ENCODE results near the gene ZMYND8.
A peak's percentile ranks its signal among the peaks of the same experiment; 100 is the strongest.
"Not testable (repeated sequence)": the region's sequence is repeated elsewhere in the genome, so short reads cannot be mapped to it uniquely, and the experiment has no call there.

ZMYND8 gene

DNA sequence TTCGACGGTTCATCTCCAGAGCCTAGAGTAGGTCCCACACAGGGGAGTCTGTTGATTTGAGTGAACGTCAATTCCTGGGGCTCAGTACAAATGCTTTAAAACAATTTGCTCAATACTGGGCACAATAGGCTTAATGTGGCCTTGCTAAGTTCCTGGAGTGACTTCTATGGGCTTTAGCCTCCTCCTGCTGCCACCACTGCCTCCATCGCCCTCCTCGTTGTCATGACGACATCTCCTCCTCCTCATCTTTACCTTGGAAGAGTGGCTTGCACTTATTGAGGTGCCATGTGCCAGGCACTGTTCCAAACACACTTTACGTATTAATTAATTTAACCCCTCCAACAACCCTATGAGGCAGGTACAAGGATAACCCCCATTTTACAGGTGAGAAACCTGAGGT lies 11.8 kb upstream of the ZMYND8 start:
- no peak overlapping the region for H3K4me3 ChIP-seq (replicated peaks; ENCODE audit: low read depth, low read length)
- TF ChIP-seq, protein P1, sequence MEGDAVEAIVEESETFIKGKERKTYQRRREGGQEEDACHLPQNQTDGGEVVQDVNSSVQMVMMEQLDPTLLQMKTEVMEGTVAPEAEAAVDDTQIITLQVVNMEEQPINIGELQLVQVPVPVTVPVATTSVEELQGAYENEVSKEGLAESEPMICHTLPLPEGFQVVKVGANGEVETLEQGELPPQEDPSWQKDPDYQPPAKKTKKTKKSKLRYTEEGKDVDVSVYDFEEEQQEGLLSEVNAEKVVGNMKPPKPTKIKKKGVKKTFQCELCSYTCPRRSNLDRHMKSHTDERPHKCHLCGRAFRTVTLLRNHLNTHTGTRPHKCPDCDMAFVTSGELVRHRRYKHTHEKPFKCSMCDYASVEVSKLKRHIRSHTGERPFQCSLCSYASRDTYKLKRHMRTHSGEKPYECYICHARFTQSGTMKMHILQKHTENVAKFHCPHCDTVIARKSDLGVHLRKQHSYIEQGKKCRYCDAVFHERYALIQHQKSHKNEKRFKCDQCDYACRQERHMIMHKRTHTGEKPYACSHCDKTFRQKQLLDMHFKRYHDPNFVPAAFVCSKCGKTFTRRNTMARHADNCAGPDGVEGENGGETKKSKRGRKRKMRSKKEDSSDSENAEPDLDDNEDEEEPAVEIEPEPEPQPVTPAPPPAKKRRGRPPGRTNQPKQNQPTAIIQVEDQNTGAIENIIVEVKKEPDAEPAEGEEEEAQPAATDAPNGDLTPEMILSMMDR (IDR thresholded peaks at IDR 0.05; ENCODE audit: low read length, missing control alignments): no peak
- no peak for DNase-seq (ENCODE audit: low read depth)

DNA sequence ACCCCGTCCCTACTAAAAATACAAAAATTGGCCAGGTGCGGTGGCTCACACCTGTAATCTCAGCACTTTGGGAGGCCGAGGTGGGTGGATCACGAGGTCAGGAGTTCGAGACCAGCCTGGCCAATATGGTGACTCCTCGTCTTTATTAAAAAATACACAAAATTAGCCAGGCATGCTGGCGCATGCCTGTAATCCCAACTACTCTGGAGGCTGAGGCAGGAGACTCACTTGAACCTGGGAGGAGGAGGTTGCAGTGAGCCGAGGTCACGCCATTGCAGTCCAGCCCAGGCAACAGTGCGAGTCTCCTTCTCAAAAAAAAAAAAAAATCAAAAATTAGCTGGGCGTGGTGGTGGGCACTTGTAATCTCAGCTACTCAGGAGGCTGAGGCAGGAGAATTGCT lies 9.8 kb upstream of the ZMYND8 start:
- not testable (repeated sequence) for H3K4me3 ChIP-seq (replicated peaks; ENCODE audit: low read depth, low read length); DNase-seq (ENCODE audit: low read depth)

DNA sequence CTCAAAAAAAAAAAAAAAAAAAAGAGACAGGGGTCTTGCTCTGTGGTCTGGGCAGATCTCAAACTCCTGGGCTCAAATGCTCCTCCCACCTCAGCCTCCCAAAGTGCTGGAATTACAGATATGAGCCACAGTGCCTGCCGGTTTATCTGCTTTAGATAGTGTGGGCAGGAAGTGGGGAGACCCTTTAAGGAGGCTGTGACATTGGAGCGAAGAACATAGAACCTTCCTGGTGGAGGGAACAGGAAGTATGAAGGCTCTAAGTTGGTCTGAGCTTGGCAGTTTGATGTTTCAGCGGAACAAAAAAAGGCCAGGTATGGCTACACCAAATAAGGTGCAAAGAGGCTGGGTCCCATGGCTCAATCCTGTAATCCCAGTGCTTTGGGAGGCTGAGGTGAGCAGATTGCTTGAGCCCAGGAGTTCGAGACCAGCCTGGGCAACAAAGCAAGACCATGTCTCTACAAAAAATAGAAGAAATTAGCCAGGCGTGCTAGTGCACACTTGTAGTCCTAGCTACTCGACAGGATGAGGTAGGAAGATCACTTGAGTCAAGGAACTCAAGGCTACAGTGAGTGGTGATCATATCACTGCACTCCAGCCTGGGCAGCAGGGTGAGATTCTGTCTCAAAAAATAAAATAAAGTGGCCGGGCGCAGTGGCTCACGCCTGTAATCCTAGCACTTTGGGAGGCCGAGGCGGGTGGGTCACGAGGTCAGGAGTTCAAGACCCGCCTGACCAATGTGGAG lies 8.7 kb upstream of the ZMYND8 start:
- no peak overlapping the region for H3K4me3 ChIP-seq (replicated peaks; ENCODE audit: low read depth, low read length)
- TF ChIP-seq, protein P1 (IDR thresholded peaks at IDR 0.05; ENCODE audit: low read length, missing control alignments): no peak
- DNase-seq (ENCODE audit: low read depth): no peak

DNA sequence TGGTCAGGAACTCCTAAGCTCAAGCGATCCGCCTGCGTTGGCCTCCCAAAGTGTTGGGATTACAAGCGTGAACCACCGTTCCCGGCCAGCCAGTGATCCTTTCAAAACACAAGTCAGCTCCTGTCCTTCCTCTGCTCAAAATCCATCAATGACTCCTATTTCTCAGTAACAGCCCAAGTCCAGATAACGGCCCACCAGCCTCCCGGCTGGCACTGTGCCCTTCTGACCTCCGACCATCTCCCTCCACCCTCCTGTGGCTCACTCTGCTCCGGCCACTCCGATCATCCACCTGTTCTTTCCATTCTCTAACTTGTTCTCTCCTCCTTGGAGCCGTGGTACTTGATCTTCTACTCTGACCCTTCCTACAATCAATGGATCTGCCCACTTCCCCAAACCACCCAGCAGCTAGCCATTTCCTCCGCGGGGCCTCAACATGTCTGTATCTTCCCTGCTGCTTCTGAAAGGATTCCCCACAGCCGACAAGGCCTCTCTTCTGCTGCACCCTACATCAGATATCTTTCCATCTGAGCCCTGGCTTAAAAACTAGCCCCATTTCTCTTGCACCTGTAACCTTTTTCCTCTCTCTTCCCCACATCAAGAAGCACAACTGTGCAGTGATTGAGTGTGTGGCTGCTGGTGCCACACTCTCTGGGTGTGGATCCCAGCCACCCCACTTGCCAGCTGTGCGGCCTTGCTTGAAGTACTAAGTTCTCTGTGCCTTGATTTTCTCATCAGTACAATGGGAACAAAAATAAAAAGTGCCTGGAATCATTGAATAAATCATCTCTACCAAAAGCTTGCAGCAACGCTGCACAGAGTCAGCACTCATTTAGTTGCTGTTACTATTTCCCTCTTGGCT lies 6.1 kb upstream of the ZMYND8 start:
- DNase-seq (ENCODE audit: low read depth): no peak
- H3K4me3 ChIP-seq (replicated peaks; ENCODE audit: low read depth, low read length): no peak overlapping the region
- TF ChIP-seq, protein P1 (IDR thresholded peaks at IDR 0.05; ENCODE audit: low read length, missing control alignments): no peak

DNA sequence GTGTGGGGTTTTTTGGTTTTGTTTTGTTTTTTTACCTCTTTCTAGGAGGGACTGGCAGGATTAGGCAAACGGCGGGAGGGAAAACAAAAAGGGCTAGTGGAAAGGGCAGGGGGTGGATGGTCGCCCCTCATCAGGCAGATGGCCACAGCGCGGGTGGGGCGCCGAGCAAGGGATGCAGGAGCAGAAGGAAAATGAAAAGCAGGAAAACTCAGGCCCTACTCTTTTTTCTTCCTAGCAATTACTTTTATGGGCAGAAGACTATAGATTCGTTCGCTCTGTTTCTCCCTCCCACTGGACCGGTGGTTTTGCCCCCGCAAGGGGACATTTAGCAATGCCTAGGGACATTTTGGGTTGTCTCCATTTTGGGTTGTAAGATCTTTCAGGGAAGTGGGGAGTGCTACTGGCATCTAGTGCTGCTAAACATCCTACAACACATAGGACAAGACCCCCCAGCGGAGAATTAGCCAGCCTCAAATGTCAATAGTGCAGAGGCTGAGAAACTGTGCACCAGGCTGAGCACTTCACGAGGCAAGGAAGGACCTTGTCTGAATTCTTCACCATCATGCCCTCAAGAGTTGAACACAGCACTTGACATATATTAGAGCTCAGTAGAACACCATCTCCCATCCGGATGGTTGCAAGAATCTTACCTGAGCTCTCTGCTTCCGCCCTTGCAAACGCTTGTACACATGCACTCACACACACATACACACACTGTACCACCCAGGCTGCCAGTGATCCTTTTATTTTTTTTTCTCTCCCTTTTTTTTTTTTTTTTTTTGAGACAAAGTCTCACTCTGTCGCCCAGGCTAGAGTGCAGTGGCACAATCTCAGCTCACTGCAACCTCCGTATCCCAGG lies 4.8 kb upstream of the ZMYND8 start:
- no peak for DNase-seq (ENCODE audit: low read depth)
- peak overlapping the region; percentile 22 for H3K4me3 ChIP-seq (replicated peaks; ENCODE audit: low read depth, low read length)
- TF ChIP-seq, protein P1 (IDR thresholded peaks at IDR 0.05; ENCODE audit: low read length, missing control alignments): no peak

DNA sequence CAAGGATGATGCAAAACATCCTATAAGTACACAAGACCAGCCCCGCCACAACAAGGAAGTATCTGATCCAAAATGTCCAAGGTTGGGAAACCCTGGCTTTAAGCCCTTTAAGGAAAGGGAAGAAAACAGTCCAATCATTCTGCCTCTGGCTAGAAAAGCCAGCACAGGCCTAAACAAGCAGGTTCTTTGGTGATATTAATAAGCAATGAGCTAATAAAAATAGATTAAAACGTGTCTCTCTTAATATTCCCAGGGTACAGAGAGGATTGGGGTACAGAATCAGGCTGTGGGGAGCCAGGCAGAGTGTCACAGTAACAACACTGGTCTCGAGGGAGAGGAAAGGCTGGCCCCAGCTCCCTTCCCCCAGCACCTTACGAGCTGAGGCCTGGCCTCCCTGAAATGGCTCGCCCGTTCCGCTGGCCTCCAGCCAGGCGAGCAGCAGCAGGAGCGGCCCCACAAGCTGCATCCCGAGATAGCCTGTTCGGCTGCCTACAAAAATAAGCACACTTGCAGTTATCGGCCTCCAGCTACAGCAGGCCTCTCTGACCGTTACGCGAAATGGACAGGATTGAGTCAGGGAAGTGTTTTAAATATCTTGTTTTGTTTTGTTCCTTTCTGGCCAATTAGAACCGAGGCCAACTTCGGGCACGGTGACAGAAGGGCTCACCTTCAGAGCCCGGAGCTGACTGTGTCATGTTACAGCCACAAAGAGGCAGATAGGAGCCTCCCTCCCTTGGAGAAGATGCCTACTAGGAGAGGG lies 4.0 kb upstream of the ZMYND8 start:
- H3K4me3 ChIP-seq (replicated peaks; ENCODE audit: low read depth, low read length): peak overlapping the region; percentile 22
- TF ChIP-seq, protein P1 (IDR thresholded peaks at IDR 0.05; ENCODE audit: low read length, missing control alignments): no peak
- DNase-seq (ENCODE audit: low read depth): peak; percentile 96
